ENCODE measurements around the gene LHFPL6.

DNA sequence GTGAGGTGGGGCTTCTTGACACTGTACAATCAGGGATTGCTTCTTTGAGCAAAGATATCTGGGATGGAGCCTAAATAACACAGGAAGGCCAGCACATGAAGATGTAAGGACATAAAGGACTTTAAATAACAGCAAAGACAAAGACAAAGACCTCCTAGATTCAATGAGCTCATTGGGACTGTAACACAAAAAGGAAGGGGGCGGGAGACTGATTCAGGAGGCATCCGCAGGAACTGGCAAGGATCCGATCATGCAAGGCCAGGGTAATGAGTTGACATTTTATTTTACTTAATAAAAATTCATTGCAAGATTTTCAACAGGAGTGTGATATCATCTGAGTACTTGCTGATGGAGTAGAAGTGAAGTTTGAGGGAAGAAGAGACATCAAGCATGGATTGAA is 121.5 kb downstream of the LHFPL6 start:
- TF ChIP-seq, protein P1, sequence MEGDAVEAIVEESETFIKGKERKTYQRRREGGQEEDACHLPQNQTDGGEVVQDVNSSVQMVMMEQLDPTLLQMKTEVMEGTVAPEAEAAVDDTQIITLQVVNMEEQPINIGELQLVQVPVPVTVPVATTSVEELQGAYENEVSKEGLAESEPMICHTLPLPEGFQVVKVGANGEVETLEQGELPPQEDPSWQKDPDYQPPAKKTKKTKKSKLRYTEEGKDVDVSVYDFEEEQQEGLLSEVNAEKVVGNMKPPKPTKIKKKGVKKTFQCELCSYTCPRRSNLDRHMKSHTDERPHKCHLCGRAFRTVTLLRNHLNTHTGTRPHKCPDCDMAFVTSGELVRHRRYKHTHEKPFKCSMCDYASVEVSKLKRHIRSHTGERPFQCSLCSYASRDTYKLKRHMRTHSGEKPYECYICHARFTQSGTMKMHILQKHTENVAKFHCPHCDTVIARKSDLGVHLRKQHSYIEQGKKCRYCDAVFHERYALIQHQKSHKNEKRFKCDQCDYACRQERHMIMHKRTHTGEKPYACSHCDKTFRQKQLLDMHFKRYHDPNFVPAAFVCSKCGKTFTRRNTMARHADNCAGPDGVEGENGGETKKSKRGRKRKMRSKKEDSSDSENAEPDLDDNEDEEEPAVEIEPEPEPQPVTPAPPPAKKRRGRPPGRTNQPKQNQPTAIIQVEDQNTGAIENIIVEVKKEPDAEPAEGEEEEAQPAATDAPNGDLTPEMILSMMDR (IDR thresholded peaks at IDR 0.05): no peak
- TF ChIP-seq POLR2A (IDR thresholded peaks at IDR 0.05): no peak

Data from Peyer's patch (tissue), 4 donors.